HG03571 (cell line): ENCODE results near the gene MRGPRG.

Source experiments
- ATAC-seq: cut with Tn5 transposase; IDR thresholded peaks from one replicate; pipeline ENCODE4 v1.9.1; 2021; ENCODE audit not compliant: unreplicated experiment

Gene MRGPRG

GRCh38 chr11:3195251-3196160, 23.1 kb downstream of the MRGPRG start:
- no peak for ATAC-seq

DNA sequence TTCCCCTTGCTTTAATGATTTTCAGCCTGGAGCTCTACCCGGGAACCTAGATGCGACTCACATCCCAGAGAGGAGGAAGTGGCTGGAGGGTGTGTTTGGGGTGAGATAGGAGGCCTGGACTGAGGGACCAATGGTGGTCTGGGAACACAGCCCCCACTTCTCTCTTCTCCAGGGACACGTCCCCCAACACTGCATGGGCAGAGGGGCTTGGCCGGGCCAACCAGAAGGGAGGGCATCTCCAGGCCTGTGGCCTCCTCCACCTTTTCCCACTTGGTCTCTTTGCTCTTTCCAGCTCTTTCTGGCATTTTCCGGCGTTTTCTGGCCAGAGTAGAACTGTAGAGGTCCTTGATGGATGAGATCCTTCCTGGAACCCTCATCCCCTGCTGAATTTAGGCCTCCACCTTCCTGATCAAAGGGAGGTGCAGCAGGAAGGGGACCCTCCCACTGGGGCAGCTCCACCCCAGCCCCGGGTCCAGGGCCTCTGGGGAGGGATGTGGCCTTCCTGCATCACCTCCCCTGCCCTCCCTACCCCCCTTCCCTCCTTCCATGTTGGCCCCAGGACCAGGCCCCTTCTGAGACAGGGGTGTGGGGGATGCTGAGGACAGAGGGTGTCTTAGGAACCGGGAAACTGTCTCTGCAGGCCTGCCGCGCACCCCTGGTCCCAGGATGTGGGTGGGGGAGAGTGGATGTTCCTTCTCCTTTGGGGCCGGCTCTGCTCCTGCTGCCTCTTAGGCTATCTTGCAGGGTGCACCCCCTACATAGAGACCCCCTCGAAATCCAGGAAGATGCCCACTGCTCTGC, 24.4 kb downstream of the MRGPRG start:
- ATAC-seq, result no peak

GRCh38 chr11:3193373-3194015, 25.1 kb downstream of the MRGPRG start:
- ATAC-seq, result no peak

- no peak for ATAC-seq
Measured at GRCh38 chr11:3192511-3193372, 25.9 kb downstream of the MRGPRG start.

DNA sequence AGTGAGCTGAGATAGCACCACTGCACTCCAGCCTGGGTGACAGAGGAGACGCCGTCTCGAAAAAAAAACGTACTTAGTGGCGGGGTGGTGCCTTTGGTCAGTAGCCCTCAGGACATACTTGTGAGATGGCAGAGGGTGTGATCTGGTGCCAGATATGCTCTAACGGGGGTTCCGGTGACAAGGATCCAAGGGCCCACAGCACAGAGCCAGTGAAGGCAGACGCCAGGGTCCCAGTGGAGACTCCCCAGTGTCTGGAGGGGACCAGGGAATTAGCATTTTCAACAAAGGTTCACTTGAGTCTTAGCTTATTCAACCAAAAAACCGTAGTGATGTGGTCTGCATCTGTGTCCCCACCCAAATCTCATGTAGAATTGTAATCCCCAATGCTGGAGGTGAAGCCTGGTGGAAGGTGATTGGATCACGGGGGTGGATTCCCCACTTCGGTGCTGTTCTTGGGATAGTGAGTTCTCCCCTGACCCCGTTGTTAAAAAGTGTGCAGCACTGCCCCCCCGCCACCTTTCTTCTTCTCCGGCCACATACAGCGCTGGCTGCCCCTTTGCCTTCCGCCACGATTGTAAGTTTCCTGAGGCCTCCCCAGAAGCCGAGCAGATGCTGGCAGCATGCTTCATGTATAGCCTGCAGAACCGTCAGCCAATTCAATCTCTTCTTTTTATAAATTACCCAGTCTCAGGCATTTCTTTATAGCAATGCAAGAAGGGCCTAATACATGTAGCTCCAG, 26.9 kb downstream of the MRGPRG start:
- ATAC-seq, result no peak

DNA sequence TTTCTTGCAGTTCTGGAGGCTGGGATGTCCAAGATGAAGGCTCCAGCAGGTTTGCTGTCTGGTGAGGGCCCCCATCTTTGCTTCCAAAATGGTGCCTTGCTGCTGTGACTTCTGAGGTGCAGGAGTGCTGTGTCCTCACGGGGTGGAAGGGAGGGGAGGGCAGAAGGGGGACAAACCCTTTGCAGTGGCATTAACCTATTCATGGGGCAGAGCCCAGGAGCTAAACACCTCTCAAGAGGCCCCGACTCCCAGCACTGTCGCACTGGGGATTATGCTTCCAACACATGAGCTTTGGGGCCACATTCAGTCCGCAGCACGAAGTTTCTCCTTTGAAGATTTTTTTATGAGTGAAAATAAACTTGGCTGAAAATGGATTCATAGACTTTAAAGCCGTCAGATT, 28.0 kb downstream of the MRGPRG start:
- no peak for ATAC-seq

GRCh38 chr11:3189886-3190583, 28.6 kb downstream of the MRGPRG start:
- no peak for ATAC-seq

- no peak for ATAC-seq
Measured at GRCh38 chr11:3189196-3189843, 29.3 kb downstream of the MRGPRG start.

DNA sequence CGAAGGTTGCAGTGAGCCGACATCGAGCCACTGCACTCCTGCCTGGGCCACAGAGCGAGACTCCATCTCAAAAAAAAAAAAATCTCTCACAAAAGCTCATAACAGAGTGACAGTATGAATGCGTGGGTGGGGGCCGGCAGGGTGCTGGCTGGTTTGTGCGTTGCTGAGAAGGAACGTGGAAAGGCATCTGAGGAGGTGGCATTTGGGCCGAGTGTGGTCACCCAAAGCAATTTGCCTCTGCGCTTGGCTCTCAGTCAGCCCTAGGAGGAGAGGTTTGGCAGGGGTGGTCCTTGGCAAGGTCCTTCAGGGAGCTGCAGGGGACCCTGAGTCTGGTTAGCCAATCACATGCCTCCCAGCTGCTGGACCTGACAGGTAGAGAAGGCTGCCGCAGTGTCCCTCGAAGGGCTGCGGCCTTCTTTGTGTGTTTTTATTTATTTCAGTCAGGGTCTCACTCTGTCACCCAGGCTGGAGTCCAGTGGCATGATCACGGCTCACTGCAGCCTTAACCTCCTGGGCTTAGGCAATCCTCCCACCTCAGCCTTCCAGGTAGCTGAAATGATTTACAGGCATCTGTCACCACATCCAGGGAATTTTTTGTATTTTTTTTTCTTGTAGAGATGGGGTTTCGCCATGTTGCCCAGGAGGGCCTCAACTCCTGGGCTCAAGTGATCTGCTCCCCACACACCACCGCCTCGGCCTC, 30.0 kb downstream of the MRGPRG start:
- ATAC-seq, result no peak

GRCh38 chr11:3186166-3186953, 32.3 kb downstream of the MRGPRG start:
- ATAC-seq, result no peak

DNA sequence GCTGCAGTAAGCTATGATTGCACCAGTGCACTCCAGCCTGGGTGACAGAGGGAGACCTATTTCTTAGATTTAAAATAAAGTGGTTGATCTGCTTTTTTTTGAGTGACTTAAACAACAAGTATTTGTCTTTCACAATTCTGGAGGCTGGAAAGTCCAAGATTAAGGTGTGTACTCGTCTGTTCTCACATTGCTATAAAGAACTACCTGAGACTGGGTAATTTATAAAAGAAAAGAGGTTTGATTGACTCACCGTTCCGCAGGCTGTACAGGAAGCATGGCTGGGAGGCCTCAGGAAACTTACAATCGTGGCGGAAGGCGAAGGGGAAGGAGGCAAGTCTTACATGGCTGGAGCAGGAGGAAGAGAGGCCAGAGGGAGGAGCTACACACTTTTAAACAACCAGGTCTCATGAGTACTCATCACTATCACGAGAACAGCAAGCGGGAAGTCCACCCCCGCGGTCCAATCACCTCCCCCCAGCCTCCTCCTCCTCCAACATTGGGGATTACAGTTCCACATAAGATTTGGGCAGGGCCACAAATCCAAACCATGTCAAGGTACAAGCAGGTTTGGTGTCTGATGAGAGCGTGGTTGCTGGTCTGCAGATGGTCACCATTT, 33.8 kb downstream of the MRGPRG start:
- no peak for ATAC-seq

DNA sequence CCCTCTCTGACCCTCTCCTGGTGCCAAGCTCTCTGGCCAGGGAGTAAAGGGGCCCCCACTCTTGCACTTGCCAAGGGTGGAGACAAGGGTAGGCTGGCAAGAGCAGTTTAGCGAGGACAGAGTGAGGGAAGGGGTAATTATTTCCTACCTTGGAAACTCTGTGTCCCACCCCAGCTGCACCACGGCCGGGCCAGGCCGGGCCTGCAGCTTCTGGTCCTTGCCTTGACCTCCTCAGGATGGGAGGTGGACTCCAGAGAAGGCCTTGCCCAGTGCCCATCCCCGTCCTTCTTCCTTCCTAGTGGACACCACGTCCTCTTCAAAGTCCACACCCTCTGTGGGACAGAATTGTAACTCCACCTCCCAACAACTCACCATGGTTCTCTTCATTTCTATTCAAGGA, 35.1 kb downstream of the MRGPRG start:
- ATAC-seq, result no peak

- ATAC-seq, result no peak
Measured at GRCh38 chr11:3182462-3182852, 36.2 kb downstream of the MRGPRG start.

- ATAC-seq, result no peak
Measured at GRCh38 chr11:3181725-3182461, 36.7 kb downstream of the MRGPRG start.

DNA sequence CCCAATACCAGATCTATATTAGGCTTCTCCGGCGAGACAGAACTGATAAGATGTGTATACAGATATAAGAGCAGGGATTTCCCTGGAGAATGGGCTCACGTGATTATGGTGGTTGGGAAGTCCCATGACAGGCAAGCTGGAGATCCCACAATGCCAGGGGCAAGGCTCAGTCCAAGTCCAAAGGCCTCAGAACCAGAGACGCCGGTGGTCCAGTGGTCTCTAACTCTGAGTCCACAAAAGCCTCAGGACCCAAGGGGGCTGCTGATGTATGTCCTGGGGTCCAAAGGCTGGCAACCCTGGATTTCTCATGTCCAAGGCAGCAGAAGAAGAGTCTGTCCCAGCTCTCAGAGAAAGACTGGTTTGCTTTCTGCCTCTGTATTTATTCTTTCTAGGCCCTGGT, 37.7 kb downstream of the MRGPRG start:
- no peak for ATAC-seq

GRCh38 chr11:3178349-3178748, 40.3 kb downstream of the MRGPRG start:
- ATAC-seq, result no peak
